ENCODE data around the gene TRIO. TPM values are rescaled to one million over a fixed set of nuclear protein-coding genes. Genes with fewer than 3 reads are reported as not detected.

The TRIO gene
- total RNA-seq, 1 experiment from 2014 or later = 68.4 TPM

DNA sequence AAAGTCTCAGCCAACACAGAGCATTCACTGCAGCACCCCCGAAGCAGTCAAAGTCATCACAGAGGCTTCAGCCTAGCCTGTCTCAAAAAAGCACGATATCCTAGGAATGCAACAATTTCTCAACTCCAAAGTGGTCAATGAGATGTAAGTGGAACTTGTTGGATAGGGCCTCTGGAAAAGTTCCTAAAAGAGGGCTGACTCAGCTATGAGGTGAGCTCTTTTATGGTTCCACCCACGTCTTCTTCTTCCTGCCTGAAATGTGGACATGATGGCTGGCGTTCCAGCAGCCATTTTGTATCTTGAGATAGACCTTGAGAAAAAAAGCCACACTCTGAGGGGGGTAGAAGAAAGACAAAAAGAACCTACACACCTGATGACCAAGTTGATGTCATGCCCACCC, 32.5 kb upstream of the TRIO start:
- peak overlapping the region; percentile 82 for H2AFZ ChIP-seq (ENCODE audit: low read depth, low read length, poor library complexity, severe bottlenecking)
- BruUV-seq (replicated peaks) = no TSS peak
- no peak for DNase-seq (ENCODE audit: low read depth, low spot score)
- H3K27ac ChIP-seq (ENCODE audit: low read depth, low read length) = no peak overlapping the region
- CTCF ChIA-PET = interaction anchor here (1.1 kb wide), 1 partner anchor 159 kb away, joined by 3 read pairs; no protein-coding TSS in a partner anchor
- H3K27me3 ChIP-seq (ENCODE audit: insufficient read depth, low read length) = no peaks in the 10 kb centered on the region
- intact Hi-C loops (cut with micrococcal nuclease) = no loop called here
- no peaks in the 10 kb centered on the region for H3K79me2 ChIP-seq (ENCODE audit: insufficient read depth, low read length)
- no peak overlapping the region for H3K4me3 ChIP-seq (replicated peaks in 1 of 2; ENCODE audit: low read depth in 1 of 2, low read length in 2 of 2)
- POLR2A ChIA-PET = no interaction called here
- no peaks in the 10 kb centered on the region for H3K36me3 ChIP-seq (ENCODE audit: control insufficient read depth in 1 of 2, insufficient read depth in 2 of 2, low read length in 2 of 2)
- TF ChIP-seq JUND (IDR thresholded peaks at IDR 0.05) = no peak
- H4K20me1 ChIP-seq (ENCODE audit: insufficient read depth) = no peaks in the 10 kb centered on the region
- H3K9ac ChIP-seq (ENCODE audit: low read length) = no peak overlapping the region
- H3K9me3 ChIP-seq (ENCODE audit: control insufficient read depth in 1 of 2, insufficient read depth in 1 of 2, low read depth in 1 of 2, low read length in 2 of 2) = no peaks in the 10 kb centered on the region
- RAD21 ChIA-PET (ENCODE audit: low non-redundant PET in 1 of 2, low total read pairs in 2 of 2, uncharacterized antibody in 2 of 2, unreplicated experiment in 2 of 2) = no interaction called here
- peaks cover 9 to 32% of the 10 kb centered on the region in 2 experiments for H3K4me1 ChIP-seq (ENCODE audit: control insufficient read depth in 1 of 2, insufficient read depth in 2 of 2, low read length in 2 of 2)
- no peak overlapping the region for H3K4me2 ChIP-seq (ENCODE audit: low read length)
- peaks cover 2% of the 10 kb centered on the region; the same call in 1 of the 2 replicates for H3K9me2 ChIP-seq (ENCODE audit: insufficient read depth)
- ATAC-seq = no peak

DNA sequence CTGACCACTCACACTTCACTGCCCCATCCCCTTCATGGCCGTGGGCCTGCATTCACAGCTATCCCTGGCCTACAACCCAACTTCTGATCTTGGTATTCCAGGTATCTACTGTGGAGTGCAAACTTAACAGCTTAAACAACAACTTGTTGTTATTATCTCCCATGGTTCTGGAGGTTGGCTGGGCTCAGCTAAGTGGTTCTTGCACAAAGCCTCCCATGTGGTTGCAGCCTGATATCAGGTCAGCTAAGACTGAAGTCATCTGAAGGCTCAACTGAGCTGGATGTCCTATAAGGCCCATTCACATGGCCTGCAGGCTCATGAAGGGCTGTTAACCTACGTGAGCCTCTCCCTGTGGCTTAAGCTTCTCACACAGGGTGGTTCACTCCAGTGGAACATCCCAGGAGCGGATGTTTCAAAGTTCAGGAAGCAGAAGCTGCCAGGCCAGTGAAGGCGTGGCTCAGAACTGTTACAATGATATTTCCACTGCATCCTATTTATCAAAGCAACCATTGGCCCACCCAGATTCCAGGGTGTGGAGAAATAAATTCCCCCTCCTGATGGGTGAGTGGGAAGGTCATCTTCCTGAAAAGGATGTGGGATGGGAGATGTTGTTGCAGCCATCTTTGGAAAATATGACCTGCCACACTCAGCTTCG, 30.0 kb upstream of the TRIO start:
- BruUV-seq (replicated peaks) = no TSS peak
- Histone ChIP-seq H3K4me2 (ENCODE audit: low read length) (no peak overlapping the region), H4K20me1 (ENCODE audit: insufficient read depth) (no peaks in the 10 kb centered on the region), H3K36me3 (ENCODE audit: control insufficient read depth in 1 of 2, insufficient read depth in 2 of 2, low read length in 2 of 2) (no peaks in the 10 kb centered on the region), H2AFZ (ENCODE audit: low read depth, low read length, poor library complexity, severe bottlenecking) (no peak overlapping the region), H3K79me2 (ENCODE audit: insufficient read depth, low read length) (no peaks in the 10 kb centered on the region), H3K9ac (ENCODE audit: low read length) (no peak overlapping the region), H3K4me3 (replicated peaks in 1 of 2; ENCODE audit: low read depth in 1 of 2, low read length in 2 of 2) (no peak overlapping the region), H3K4me1 (ENCODE audit: control insufficient read depth in 1 of 2, insufficient read depth in 2 of 2, low read length in 2 of 2) (peaks cover 0 to 19% of the 10 kb centered on the region in 2 experiments; a peak in 3 of 4 replicates), H3K9me3 (ENCODE audit: control insufficient read depth in 1 of 2, insufficient read depth in 1 of 2, low read depth in 1 of 2, low read length in 2 of 2) (no peaks in the 10 kb centered on the region), H3K27me3 (ENCODE audit: insufficient read depth, low read length) (no peaks in the 10 kb centered on the region), H3K27ac (ENCODE audit: low read depth, low read length) (no peak overlapping the region), H3K9me2 (ENCODE audit: insufficient read depth) (peaks cover 2% of the 10 kb centered on the region; the same call in 1 of the 2 replicates)
- POLR2A ChIA-PET = no interaction called here
- CTCF ChIA-PET = interaction anchor here (1.3 kb wide), 1 partner anchor 157 kb away, joined by 4 read pairs; no protein-coding TSS in a partner anchor
- DNase-seq (ENCODE audit: low read depth, low spot score) = no peak
- ATAC-seq = no peak
- RAD21 ChIA-PET (ENCODE audit: low non-redundant PET in 1 of 2, low total read pairs in 2 of 2, uncharacterized antibody in 2 of 2, unreplicated experiment in 2 of 2) = no interaction called here
- intact Hi-C loops (cut with micrococcal nuclease) = no loop called here
- TF ChIP-seq JUND (IDR thresholded peaks at IDR 0.05) = no peak
- no peak for TF ChIP-seq SIN3A (IDR thresholded peaks at IDR 0.05; ENCODE audit: low read depth)
- no peak for TF ChIP-seq ELF1 (IDR thresholded peaks at IDR 0.05; ENCODE audit: borderline replicate concordance, low read depth)
- TF ChIP-seq EZH2 (IDR thresholded peaks at IDR 0.05) = no peak
- TF ChIP-seq, protein P1, sequence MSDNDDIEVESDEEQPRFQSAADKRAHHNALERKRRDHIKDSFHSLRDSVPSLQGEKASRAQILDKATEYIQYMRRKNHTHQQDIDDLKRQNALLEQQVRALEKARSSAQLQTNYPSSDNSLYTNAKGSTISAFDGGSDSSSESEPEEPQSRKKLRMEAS (IDR thresholded peaks at IDR 0.05) = no peak
- no peak for TF ChIP-seq POLR2A (IDR thresholded peaks at IDR 0.05; ENCODE audit: borderline replicate concordance, extremely low read depth, insufficient read depth, insufficient read length)
- TF ChIP-seq, protein P2, sequence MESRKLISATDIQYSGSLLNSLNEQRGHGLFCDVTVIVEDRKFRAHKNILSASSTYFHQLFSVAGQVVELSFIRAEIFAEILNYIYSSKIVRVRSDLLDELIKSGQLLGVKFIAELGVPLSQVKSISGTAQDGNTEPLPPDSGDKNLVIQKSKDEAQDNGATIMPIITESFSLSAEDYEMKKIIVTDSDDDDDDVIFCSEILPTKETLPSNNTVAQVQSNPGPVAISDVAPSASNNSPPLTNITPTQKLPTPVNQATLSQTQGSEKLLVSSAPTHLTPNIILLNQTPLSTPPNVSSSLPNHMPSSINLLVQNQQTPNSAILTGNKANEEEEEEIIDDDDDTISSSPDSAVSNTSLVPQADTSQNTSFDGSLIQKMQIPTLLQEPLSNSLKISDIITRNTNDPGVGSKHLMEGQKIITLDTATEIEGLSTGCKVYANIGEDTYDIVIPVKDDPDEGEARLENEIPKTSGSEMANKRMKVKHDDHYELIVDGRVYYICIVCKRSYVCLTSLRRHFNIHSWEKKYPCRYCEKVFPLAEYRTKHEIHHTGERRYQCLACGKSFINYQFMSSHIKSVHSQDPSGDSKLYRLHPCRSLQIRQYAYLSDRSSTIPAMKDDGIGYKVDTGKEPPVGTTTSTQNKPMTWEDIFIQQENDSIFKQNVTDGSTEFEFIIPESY (IDR thresholded peaks at IDR 0.05; ENCODE audit: extremely low read depth, insufficient replicate concordance, low read length) = no peak
- TF ChIP-seq, protein P3, sequence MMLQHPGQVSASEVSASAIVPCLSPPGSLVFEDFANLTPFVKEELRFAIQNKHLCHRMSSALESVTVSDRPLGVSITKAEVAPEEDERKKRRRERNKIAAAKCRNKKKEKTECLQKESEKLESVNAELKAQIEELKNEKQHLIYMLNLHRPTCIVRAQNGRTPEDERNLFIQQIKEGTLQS (IDR thresholded peaks at IDR 0.05) = no peak
- TF ChIP-seq TCF7L2 (IDR thresholded peaks at IDR 0.05; ENCODE audit: borderline replicate concordance, extremely low read depth, insufficient read depth, insufficient read length) = no peak
- no peak for TF ChIP-seq EZH2phosphoT487 (IDR thresholded peaks at IDR 0.05; ENCODE audit: borderline replicate concordance)
- TF ChIP-seq, protein P4, sequence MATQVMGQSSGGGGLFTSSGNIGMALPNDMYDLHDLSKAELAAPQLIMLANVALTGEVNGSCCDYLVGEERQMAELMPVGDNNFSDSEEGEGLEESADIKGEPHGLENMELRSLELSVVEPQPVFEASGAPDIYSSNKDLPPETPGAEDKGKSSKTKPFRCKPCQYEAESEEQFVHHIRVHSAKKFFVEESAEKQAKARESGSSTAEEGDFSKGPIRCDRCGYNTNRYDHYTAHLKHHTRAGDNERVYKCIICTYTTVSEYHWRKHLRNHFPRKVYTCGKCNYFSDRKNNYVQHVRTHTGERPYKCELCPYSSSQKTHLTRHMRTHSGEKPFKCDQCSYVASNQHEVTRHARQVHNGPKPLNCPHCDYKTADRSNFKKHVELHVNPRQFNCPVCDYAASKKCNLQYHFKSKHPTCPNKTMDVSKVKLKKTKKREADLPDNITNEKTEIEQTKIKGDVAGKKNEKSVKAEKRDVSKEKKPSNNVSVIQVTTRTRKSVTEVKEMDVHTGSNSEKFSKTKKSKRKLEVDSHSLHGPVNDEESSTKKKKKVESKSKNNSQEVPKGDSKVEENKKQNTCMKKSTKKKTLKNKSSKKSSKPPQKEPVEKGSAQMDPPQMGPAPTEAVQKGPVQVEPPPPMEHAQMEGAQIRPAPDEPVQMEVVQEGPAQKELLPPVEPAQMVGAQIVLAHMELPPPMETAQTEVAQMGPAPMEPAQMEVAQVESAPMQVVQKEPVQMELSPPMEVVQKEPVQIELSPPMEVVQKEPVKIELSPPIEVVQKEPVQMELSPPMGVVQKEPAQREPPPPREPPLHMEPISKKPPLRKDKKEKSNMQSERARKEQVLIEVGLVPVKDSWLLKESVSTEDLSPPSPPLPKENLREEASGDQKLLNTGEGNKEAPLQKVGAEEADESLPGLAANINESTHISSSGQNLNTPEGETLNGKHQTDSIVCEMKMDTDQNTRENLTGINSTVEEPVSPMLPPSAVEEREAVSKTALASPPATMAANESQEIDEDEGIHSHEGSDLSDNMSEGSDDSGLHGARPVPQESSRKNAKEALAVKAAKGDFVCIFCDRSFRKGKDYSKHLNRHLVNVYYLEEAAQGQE (IDR thresholded peaks at IDR 0.05; ENCODE audit: low read depth) = no peak
- no peak for TF ChIP-seq POLR2AphosphoS5 (IDR thresholded peaks at IDR 0.05; ENCODE audit: low read depth, low read length)
- TF ChIP-seq SRF (IDR thresholded peaks at IDR 0.05; ENCODE audit: low read depth) = no peak
- no peak for TF ChIP-seq FOSL1 (IDR thresholded peaks at IDR 0.05; ENCODE audit: low read depth)
- no peak for TF ChIP-seq ZFX (IDR thresholded peaks at IDR 0.05)

All from HCT116 (cell line).